GM19455 (cell line): ENCODE data around the gene PDZD8.
A peak's percentile ranks its signal among the peaks of the same experiment; 100 is the strongest.

Experiments
- ATAC-seq: cut with Tn5 transposase; IDR thresholded peaks from one replicate; pipeline ENCODE4 v1.9.1; 2021; ENCODE audit not compliant: unreplicated experiment

PDZD8 gene

GRCh38 chr10:117391436-117392205 lies 16.4 kb upstream of the PDZD8 start:
- ATAC-seq = no peak

GRCh38 chr10:117390420-117390819 lies 15.2 kb upstream of the PDZD8 start:
- no peak for ATAC-seq

GRCh38 chr10:117386805-117387204 lies 11.6 kb upstream of the PDZD8 start:
- no peak for ATAC-seq

GRCh38 chr10:117382861-117383260 lies 7.6 kb upstream of the PDZD8 start:
- ATAC-seq = no peak

GRCh38 chr10:117374506-117375359 lies 507 bp downstream of the PDZD8 start:
- peak; percentile 48 for ATAC-seq

- peak; percentile 14 for ATAC-seq
Measured at GRCh38 chr10:117373823-117374505, 1.3 kb downstream of the PDZD8 start.

- no peak for ATAC-seq
Measured at GRCh38 chr10:117370205-117370604, 5.0 kb downstream of the PDZD8 start.

GRCh38 chr10:117367718-117368117 lies 7.5 kb downstream of the PDZD8 start:
- no peak for ATAC-seq

GRCh38 chr10:117366741-117367140 lies 8.5 kb downstream of the PDZD8 start:
- no peak for ATAC-seq

GRCh38 chr10:117365612-117366011 lies 9.6 kb downstream of the PDZD8 start:
- ATAC-seq = no peak

- ATAC-seq = no peak
Measured at GRCh38 chr10:117364110-117364960, 10.9 kb downstream of the PDZD8 start.

GRCh38 chr10:117363028-117363427 lies 12.2 kb downstream of the PDZD8 start:
- ATAC-seq = peak; percentile 44

GRCh38 chr10:117362313-117362712 lies 12.9 kb downstream of the PDZD8 start:
- ATAC-seq = no peak

- no peak for ATAC-seq
Measured at GRCh38 chr10:117360994-117361667, 14.1 kb downstream of the PDZD8 start.

GRCh38 chr10:117360016-117360415 lies 15.2 kb downstream of the PDZD8 start:
- ATAC-seq = no peak

- no peak for ATAC-seq
Measured at GRCh38 chr10:117355072-117355471, 20.2 kb downstream of the PDZD8 start.

GRCh38 chr10:117353684-117354083 lies 21.6 kb downstream of the PDZD8 start:
- ATAC-seq = no peak

GRCh38 chr10:117352724-117353123 lies 22.5 kb downstream of the PDZD8 start:
- no peak for ATAC-seq

GRCh38 chr10:117351996-117352395 lies 23.2 kb downstream of the PDZD8 start:
- ATAC-seq = no peak

GRCh38 chr10:117351558-117351957 lies 23.7 kb downstream of the PDZD8 start:
- no peak for ATAC-seq
